Measurements from ENCODE around the gene SLC25A21.
"Not testable (repeated sequence)": the region's sequence is repeated elsewhere in the genome, so short reads cannot be mapped to it uniquely, and the experiment has no call there.

SLC25A21 gene

GRCh38 chr14:37087520-37087919 lies 84.9 kb downstream of the SLC25A21 start:
- H3K4me3 ChIP-seq (ENCODE audit: low read depth, low read length) = no peak overlapping the region
- no peak for DNase-seq (ENCODE audit: low read depth, low spot score)
- in situ Hi-C loops (cut with HindIII; ENCODE audit: low sequenced_read_pairs) = no loop called here
- TF ChIP-seq, protein P1, sequence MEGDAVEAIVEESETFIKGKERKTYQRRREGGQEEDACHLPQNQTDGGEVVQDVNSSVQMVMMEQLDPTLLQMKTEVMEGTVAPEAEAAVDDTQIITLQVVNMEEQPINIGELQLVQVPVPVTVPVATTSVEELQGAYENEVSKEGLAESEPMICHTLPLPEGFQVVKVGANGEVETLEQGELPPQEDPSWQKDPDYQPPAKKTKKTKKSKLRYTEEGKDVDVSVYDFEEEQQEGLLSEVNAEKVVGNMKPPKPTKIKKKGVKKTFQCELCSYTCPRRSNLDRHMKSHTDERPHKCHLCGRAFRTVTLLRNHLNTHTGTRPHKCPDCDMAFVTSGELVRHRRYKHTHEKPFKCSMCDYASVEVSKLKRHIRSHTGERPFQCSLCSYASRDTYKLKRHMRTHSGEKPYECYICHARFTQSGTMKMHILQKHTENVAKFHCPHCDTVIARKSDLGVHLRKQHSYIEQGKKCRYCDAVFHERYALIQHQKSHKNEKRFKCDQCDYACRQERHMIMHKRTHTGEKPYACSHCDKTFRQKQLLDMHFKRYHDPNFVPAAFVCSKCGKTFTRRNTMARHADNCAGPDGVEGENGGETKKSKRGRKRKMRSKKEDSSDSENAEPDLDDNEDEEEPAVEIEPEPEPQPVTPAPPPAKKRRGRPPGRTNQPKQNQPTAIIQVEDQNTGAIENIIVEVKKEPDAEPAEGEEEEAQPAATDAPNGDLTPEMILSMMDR (IDR thresholded peaks at IDR 0.05; ENCODE audit: low read depth, low read length) = no peak

DNA sequence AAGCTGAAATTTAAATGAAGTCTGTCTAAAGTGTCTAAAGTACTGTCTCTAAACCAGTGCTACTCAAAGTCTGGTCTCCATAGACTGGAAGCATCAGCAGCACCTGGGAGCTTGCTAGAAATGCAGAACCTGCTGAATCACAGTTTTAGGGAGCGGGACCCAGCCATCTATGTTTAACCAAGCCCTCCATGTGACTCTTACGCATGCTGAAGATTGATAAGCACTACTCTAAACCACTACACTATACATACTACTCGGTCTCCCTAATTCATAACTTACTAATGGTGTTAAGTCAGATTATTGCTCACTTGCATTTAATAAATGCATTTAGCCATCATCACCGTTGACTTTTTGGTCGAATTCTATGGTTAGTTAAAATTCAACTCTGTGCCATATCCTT lies 88.8 kb downstream of the SLC25A21 start:
- no peak for DNase-seq (ENCODE audit: low read depth, low spot score)
- TF ChIP-seq, protein P1 (IDR thresholded peaks at IDR 0.05; ENCODE audit: low read depth, low read length) = no peak
- H3K4me3 ChIP-seq (ENCODE audit: low read depth, low read length) = no peak overlapping the region
- in situ Hi-C loops (cut with HindIII; ENCODE audit: low sequenced_read_pairs) = no loop called here

DNA sequence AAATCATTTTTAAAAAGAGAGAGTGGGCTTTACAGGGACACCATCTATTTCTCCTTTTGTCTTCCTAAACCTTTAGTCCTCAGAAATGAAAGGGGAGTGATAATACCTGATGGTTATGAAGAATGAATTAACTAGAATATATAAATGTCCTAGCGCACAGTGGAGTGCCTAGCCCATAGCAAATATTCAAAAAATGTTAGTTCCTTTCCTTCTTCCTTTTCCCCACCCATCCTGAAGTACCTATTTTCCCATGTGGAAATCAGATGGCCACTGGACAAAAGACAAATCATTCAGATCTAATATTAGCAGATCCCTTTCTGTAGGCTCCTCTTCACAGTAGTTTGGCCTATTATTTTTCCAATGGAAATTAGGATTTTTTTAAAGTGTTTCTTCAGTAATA lies 90.0 kb downstream of the SLC25A21 start:
- in situ Hi-C loops (cut with HindIII; ENCODE audit: low sequenced_read_pairs) = no loop called here
- DNase-seq (ENCODE audit: low read depth, low spot score) = no peak
- TF ChIP-seq, protein P1 (IDR thresholded peaks at IDR 0.05; ENCODE audit: low read depth, low read length) = no peak
- no peak overlapping the region for H3K4me3 ChIP-seq (ENCODE audit: low read depth, low read length)

DNA sequence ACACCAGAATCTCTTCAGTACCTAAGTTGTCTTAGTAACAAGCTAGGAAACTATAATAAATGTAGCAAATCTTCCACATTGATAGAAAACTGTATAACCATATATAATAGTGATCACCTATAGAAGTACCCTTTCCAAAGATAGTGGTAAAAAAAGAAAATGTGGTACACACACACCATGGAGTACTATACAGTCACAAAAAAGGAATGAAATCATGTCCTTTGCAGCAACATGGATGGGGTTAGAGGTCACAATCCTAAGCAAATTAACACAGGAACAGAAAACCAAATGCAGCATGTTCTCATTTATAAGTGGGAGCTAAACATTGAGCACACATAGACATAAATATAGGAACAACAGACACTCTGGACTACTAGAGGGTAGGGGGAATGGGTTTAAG lies 90.5 kb downstream of the SLC25A21 start:
- no peak for DNase-seq (ENCODE audit: low read depth, low spot score)
- H3K4me3 ChIP-seq (ENCODE audit: low read depth, low read length) = no peak overlapping the region
- in situ Hi-C loops (cut with HindIII; ENCODE audit: low sequenced_read_pairs) = no loop called here
- TF ChIP-seq, protein P1 (IDR thresholded peaks at IDR 0.05; ENCODE audit: low read depth, low read length) = no peak

GRCh38 chr14:37081218-37081617 lies 91.2 kb downstream of the SLC25A21 start:
- H3K4me3 ChIP-seq (ENCODE audit: low read depth, low read length) = no peak overlapping the region
- peak; percentile 36 for DNase-seq (ENCODE audit: low read depth, low spot score)
- in situ Hi-C loops (cut with HindIII; ENCODE audit: low sequenced_read_pairs) = no loop called here
- TF ChIP-seq, protein P1 (IDR thresholded peaks at IDR 0.05; ENCODE audit: low read depth, low read length) = no peak

DNA sequence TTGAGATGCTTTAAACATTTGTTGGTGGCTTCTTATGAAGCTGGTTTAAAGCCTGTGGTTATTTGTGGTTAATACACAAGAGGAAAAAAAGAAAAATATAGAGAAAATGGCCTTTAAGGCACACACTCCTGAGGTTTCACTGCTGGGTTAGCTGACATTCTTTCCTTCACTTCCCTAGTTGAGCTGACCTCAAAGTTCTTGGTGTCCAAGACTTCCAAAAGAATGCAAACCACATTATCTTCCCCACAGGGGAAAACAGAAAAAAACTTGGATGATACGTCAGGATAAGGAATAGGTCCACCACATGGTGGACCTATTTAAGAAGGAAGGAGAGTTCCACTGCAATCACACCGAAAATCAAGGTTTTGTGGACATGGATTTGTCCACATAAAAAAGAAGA lies 94.3 kb downstream of the SLC25A21 start:
- TF ChIP-seq, protein P1 (IDR thresholded peaks at IDR 0.05; ENCODE audit: low read depth, low read length) = no peak
- no peak overlapping the region for H3K4me3 ChIP-seq (ENCODE audit: low read depth, low read length)
- peak; percentile 74 for DNase-seq (ENCODE audit: low read depth, low spot score)
- in situ Hi-C loops (cut with HindIII; ENCODE audit: low sequenced_read_pairs) = no loop called here

DNA sequence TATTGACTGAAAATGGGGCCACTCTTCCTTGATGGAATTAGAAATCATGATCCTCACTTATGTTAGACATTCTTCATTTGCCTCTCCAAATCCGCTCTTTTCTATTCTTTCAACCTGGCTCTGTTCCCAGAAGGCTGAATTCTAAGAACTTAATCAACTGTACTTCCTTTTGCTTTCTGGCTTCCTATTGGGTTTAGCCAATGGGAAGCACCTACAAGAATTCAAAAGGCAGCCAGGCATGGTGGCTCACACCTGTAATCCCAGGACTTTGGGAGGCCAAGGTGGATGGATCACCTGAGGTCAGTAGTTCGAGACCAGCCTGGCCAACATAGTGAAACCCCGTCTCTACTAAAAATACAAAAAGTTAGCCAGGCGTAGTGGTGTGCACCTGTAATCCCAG lies 98.1 kb downstream of the SLC25A21 start:
- in situ Hi-C loops (cut with HindIII; ENCODE audit: low sequenced_read_pairs); H3K4me3 ChIP-seq (ENCODE audit: low read depth, low read length): not testable (repeated sequence)
- peak; percentile 45 for DNase-seq (ENCODE audit: low read depth, low spot score)
